HL-60/S4 treated with retinoic acid at 250 ng/mL for 4 days and 3 days (cell line): ENCODE measurements around the gene HSPA5.
"Not testable (repeated sequence)": the region's sequence is repeated elsewhere in the genome, so short reads cannot be mapped to it uniquely, and the experiment has no call there.

Experiments
- in situ Hi-C: fragments of 300-500 bp; cut with MboI; formaldehyde crosslinking; loops from 2 replicates; pipeline ENCODE4 v1.7.0; 2022; ENCODE audit warnings: low sequenced_read_pairs

The HSPA5 gene

DNA sequence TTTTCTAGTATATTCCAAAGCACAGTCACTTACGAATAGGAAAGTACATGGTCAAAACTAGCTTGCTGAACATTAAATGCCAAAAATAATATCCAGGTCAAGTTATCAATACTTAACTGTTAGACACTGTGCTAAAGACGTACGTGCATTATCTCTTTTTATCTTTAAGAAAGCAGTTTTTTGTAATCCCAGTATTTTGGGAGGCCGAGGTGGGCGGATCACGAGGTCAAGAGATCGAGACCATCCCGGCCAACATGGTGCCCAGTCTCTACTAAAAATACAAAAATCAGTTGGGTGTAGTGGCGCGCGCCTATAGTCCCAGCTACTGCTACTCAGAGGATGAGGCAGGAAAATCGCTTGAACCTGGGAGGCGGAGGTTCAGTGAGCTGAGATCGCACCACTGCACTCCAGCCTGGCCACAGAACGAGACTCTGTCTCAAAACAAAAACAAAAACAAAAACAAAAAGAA is 2.7 kb upstream of the HSPA5 start:
- in situ Hi-C loops: no loop called here

DNA sequence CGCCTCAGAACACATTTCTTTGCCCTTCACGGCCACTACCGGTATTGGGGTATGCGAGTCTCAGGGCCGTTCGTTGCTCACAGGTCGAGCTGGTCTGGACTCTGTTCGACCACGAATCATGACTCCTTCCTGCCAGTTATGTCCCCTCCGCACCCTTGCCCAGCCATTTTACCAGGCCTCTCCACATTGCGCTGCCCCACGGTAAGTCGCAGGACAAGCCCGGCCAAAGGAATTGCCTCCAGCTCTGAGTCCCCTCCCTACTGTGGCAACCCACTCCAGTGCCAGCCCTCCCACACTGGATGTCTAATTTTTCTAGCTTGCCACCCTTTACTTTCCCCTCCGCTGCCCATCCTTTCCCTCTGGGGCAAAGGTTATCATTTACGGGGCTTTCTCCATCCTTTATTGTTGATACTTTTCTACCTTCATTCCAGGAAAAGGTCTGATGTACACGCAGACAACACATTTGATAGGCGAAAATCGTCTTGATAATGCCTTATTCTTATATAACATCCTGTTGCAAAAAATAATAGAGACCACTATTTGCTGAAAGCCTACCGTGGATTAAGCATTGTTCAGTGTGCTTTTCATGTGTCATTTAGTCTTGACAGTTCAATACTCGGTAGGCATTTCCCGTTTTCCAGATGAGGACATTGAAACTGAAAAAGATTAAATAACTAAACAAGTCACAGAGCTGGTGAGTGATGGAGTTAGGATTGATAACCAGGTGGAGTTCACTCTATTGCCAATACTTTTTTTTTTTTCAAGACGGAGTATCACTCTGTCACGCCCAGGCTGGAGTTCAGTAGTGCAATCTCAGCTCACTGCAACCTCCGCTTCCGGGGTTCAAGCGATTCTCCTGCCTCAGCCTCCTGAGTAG is 958 bp upstream of the HSPA5 start:
- in situ Hi-C loops: no loop called here

GRCh38 chr9:125240649-125240999 is 519 bp downstream of the HSPA5 start:
- in situ Hi-C loops: no loop called here

DNA sequence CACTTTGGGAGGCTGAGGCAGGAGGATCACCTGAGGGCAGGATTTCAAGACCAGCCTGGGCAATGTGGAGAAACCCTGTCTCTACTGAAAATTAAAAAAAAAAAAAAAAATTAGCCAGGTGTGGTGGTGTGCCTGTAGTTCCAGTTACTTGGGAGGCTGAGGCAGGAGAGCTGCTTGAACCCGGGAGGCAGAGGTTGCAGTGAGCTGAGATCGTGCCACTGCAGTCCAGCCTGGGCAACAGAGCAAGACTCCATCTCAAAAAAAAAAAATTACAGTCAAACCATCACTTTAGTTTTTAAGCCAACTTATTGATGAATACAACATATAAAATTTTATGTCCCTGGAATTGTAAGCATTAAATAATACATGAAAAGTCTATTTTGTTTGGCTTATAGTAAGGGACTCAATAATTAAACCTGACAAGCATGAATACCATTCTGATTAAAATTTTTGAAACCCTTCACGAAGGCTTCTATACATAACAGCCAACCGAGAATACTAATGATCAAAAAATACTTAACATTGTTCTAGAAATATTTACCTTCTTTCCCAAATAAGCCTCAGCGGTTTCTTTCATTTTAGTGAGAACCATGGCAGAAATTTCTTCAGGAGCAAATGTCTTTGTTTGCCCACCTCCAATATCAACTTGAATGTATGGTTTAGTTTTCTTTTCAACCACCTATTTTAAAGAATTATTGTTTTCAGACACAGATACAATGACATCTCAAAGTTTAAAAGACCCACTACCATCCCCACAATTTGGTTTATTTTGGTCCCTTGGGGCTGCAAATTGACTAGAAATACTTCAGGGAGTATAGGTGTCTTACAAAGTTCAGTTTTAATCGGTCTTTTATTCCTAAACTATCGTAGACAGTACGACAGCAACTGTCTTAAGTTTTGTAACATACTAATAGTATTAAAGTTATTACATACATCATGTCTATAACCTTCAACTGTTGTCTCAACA is 1.2 kb downstream of the HSPA5 start:
- in situ Hi-C loops: no loop called here

- in situ Hi-C loops: no loop called here
These were observed 2.2 kb downstream of the HSPA5 start for GRCh38 chr9:125238915-125239446.

DNA sequence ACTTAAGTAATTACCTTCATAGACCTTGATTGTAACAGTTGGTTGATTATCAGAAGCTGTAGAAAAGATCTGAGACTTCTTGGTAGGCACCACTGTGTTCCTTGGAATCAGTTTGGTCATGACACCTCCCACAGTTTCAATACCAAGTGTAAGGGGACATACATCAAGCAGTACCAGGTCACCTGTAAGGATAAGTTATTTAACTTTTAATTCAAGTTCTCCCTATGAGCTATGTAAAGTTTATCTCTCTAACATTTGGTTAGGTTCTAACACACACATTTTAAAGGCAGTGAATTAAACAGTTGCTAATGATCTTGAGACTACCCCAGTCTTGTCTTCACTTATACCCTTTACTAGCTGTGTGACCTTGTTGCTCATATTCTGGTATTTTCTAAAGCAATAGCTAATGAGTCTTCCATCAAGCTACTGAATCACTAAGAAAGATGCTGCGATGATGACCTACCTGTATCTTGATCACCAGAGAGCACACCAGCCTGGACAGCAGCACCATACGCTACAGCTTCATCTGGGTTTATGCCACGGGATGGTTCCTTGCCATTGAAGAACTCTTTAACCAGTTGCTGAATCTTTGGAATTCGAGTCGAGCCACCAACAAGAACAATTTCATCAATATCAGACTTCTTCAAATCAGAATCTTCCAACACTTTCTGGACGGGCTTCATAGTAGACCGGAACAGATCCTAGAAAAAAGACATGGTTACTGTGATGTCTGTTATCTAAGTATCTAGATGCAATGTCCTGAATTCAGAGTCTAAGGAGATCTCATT is 2.8 kb downstream of the HSPA5 start:
- in situ Hi-C loops: no loop called here

DNA sequence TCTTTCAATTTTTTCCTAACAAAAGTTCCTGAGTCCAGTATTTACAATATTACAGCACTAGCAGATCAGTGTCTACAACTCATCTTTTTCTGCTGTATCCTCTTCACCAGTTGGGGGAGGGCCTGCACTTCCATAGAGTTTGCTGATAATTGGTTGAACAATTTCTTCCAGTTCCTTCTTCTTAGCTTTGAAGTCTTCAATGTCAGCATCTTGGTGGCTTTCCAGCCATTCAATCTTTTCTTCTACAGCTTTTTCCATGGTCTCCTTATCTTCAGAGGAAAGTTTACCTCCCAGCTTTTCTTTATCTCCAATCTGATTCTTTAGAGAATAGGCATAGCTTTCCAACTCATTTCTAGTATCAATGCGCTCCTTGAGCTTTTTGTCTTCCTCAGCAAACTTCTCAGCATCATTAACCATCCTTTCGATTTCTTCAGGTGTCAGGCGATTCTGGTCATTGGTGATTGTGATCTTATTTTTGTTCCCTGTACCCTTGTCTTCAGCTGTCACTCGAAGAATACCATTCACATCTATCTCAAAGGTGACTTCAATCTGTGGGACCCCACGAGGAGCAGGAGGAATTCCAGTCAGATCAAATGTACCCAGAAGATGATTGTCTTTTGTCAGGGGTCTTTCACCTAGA is 4.5 kb downstream of the HSPA5 start:
- in situ Hi-C loops: not testable (repeated sequence)

- in situ Hi-C loops: no loop called here
These were observed 5.2 kb downstream of the HSPA5 start for GRCh38 chr9:125235804-125236519.

- in situ Hi-C loops: not testable (repeated sequence)
These were observed 7.0 kb downstream of the HSPA5 start for GRCh38 chr9:125234099-125234498.

DNA sequence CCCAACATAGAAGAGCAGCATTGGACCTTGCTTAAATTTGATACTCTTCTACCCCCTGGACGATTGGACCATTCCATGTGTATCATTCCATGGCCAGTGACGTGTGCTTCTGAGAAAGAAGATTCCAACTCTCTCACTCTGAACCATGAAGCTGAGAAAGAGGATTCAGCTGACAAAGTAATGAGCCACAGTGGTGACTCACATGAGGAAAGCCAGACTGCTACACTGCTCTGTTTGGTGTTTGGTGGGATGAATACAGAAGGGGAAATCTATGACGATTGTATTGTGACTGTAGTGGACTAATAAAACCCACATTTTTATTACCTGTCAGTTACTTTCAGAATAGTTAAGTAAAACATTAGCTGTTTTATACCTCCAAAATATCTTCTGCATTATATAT is 7.5 kb downstream of the HSPA5 start:
- in situ Hi-C loops: no loop called here

GRCh38 chr9:125227761-125228160 is 13.4 kb downstream of the HSPA5 start:
- in situ Hi-C loops: no loop called here

- in situ Hi-C loops: not testable (repeated sequence)
These were observed 16.3 kb downstream of the HSPA5 start for GRCh38 chr9:125224858-125225257.

GRCh38 chr9:125218621-125219020 is 22.5 kb downstream of the HSPA5 start:
- in situ Hi-C loops: no loop called here

- in situ Hi-C loops: no loop called here
These were observed 27.0 kb downstream of the HSPA5 start for GRCh38 chr9:125214186-125214585.

DNA sequence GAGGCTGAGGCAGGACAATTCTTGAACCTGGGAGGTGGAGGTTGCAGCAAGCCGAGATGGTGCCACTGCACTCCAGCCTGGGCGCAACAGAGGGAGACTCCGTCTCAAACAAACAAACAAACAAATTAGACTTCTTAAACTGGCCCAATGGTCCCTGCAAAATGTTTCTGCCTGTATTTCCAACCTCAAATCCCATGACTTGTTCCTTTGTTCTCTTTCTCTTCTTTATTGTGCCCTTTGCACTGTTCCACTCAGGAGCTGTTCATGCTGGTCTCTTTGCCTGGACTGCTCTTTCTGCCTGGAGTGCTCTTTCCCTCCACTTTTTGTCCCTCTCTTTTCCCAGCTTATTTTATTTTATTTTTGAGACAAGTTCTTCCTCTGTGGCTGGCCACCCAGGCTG is 36.7 kb downstream of the HSPA5 start:
- in situ Hi-C loops: no loop called here

DNA sequence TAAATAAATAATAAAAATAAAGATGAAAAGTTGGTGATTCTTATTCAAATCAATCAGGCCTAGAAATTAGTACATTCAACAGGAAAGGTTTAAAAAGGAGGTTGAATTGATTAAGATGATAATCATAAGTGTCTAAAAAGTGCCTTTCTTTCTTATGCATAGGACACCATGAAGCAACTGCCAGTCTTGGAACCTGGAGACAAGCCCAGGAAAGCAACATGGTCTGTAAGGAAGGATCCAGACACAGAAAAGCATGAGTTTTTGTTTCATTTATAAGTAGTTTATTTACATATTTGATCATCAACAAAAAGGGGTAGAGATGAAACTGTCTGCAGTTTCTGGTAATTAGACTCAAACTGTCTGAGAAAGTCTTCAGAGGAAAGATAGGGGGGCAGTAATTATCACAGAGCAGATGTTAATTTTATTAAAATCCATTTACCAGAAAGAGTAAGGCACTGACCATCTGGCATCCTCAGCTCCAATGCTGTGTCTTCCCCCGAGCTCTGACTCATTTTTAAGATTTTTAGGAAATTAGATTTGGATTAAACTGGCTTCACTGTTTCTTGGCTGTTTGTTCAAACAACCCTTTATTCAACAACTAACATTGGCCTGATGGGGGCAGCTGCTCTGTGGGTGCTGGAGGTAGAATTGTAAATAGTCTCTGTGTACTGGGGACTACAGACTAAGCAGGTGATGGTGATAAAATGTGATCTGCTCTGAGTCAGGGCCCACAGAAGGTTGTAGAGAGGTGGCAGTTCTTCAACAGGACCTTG is 38.1 kb downstream of the HSPA5 start:
- in situ Hi-C loops: no loop called here

DNA sequence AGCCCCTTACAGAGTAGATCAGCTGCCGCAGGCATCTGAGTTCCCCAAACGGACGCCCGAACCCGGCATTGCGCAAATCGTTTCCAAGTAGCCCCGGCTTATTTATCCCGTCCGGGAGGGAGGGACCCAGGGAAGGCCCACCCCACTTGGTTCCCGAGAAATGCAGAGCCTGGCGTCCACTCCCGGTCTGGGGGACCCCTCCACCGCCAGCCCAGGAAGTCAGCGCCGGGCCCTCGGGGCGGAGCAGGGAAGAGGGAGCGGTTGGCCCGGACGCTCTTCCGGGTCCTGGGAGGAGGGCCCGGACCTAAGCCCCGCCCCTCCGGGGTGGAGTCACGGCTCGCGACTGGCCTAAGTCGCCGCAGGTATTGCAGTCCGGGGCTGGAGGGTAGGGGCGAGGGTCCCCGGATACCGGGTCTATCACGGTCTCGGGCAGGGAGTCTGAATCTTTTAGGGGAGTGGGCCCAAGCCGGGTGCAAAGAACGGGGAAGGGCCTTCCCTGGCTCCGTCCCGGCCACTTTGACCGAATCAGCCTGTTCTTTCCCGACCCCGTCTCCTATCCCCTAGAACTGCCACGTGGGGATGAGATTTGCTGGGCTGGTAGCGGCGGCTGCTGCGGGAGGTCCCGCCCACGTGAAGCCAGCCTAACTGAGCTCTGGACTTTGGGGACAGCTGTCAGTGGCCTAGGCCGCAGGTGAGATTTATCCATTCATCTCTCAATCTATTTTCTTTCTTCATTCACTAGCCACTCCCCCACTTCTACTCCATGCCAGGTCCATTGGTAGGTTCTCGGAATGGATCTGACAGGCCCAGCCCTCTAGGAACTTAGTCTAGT is 40.7 kb downstream of the HSPA5 start, which contains the start of gene RABEPK:
Gene RABEPK, plus strand, starts transcription at position 327 of the 832 bp plus-strand sequence. CDS start 2,472 bp downstream, outside the sequence.
- in situ Hi-C loops: no loop called here

GRCh38 chr9:125195591-125195990 is 45.6 kb downstream of the HSPA5 start:
- in situ Hi-C loops: not testable (repeated sequence)
